HFFc6 (cell line): ENCODE measurements around the gene IFT25. TPM values are rescaled to one million over a fixed set of nuclear protein-coding genes. Genes with fewer than 3 reads are reported as not detected.
"Not testable (repeated sequence)": the region's sequence is repeated elsewhere in the genome, so short reads cannot be mapped to it uniquely, and the experiment has no call there.

Source experiments
- DNase-seq: peaks from one replicate; pipeline ENCODE4 v3.0.0-alpha.2; 2018
- H3K27ac Mint-ChIP-seq: 2 replicates; pipeline ENCODE4 v1.8.0; 2020; ENCODE audit warnings: mild to moderate bottlenecking, mixed read lengths
- H3K27me3 Mint-ChIP-seq: 2 replicates; pipeline ENCODE4 v1.8.0; 2021; ENCODE audit warnings: mild to moderate bottlenecking, moderate library complexity, mixed read lengths; ENCODE audit not compliant: insufficient read depth
- H3K36me3 Mint-ChIP-seq: 2 replicates; pipeline ENCODE4 v1.8.0; 2021; ENCODE audit warnings: low read depth, mixed read lengths
- H3K4me1 Mint-ChIP-seq: 2 replicates; pipeline ENCODE4 v1.8.0; 2020; ENCODE audit warnings: low read depth, mixed read lengths
- H3K4me3 Mint-ChIP-seq: 2 replicates; pipeline ENCODE4 v1.8.0; 2020; ENCODE audit warnings: mild to moderate bottlenecking, moderate library complexity, mixed read lengths
- H3K9me3 Mint-ChIP-seq: 2 replicates; pipeline ENCODE4 v1.8.0; 2020; ENCODE audit warnings: mild to moderate bottlenecking, mixed read lengths
- CTCF ChIP-seq: fragments of 200-600 bp; sonication (generic); IDR thresholded peaks from 2 replicates; pipeline ENCODE4 v1.5.0; 2021; ENCODE audit warnings: antibody characterized with exemption, mild to moderate bottlenecking
- long read RNA-seq: library from polyadenylated mRNA; unstranded; transcript quantifications from one replicate; pipeline ENCODE4 v2.0.0, GENCODE V29; 2019
- total RNA-seq, 6 experiments: library from RNA; stranded (reverse); fragmentation: NEBNext Ultra II Directional; extraction: Animal tissue kit (Norgen Biotek cat#: 25700); gene quantifications; 2 replicates in 1 of 6; 3 replicates in 5 of 6; pipeline ENCODE4 v1.2.3, GENCODE V29; 2021

The IFT25 gene
- 10 to 100 TPM; 20.9 to 36.9 (median 35.1) TPM for total RNA-seq
- long read RNA-seq, transcript HSPB11-201 (6 exons, 915 nt) = major isoform, 23 of 36 reads
- long read RNA-seq, partial matches to known transcripts = 1 of 36 reads
- long read RNA-seq, other reads (novel, unspliced or antisense) = 11 of 36 reads

- H3K27me3 Mint-ChIP-seq = no peaks in the 10 kb centered on the region; the same call in 1 of the 2 replicates
- H3K4me3 Mint-ChIP-seq = peak within 1 kb of the TSS; percentile 97
- H3K36me3 Mint-ChIP-seq = peaks cover 11% of the 10 kb centered on the region
- peak within 1 kb of the TSS; percentile 91 for H3K27ac Mint-ChIP-seq
- peaks cover 61% of the 10 kb centered on the region for H3K4me1 Mint-ChIP-seq
- TF ChIP-seq CTCF = no peak; the same call in 1 of the 2 replicates
- no peaks in the 10 kb centered on the region for H3K9me3 Mint-ChIP-seq
- peak; percentile 93 for DNase-seq
Observed at GRCh38 chr1:53945433-53946251, at the start of gene IFT25. Gene IFT25, minus strand, starts transcription at chr1:53945699. Its CDS starts 5,617 bp downstream, at chr1:53940082.

GRCh38 chr1:53994516-53994915 is 49.0 kb upstream of the IFT25 start:
- not testable (repeated sequence) for H3K4me1 Mint-ChIP-seq, H3K36me3 Mint-ChIP-seq, H3K4me3 Mint-ChIP-seq, H3K27ac Mint-ChIP-seq, DNase-seq, H3K9me3 Mint-ChIP-seq
- H3K27me3 Mint-ChIP-seq = peaks cover 11% of the 10 kb centered on the region

GRCh38 chr1:53992085-53992874 is 46.8 kb upstream of the IFT25 start:
- H3K27me3 Mint-ChIP-seq = peaks cover 13% of the 10 kb centered on the region
- H3K4me3 Mint-ChIP-seq = no peak overlapping the region
- no peaks in the 10 kb centered on the region for H3K4me1 Mint-ChIP-seq
- no peak overlapping the region for H3K27ac Mint-ChIP-seq
- no peak for DNase-seq
- H3K9me3 Mint-ChIP-seq = no peaks in the 10 kb centered on the region
- H3K36me3 Mint-ChIP-seq = no peaks in the 10 kb centered on the region
- TF ChIP-seq CTCF = peak; percentile 43; the same call in 1 of the 2 replicates

- no peak for DNase-seq
Observed at GRCh38 chr1:53987880-53988279, 42.4 kb upstream of the IFT25 start.

GRCh38 chr1:53986458-53986857 is 41.0 kb upstream of the IFT25 start:
- Mint-ChIP-seq H3K4me3 (no peak overlapping the region), H3K9me3 (no peaks in the 10 kb centered on the region), H3K4me1 (peaks cover 12% of the 10 kb centered on the region), H3K36me3 (no peaks in the 10 kb centered on the region), H3K27me3 (peaks cover 9% of the 10 kb centered on the region), H3K27ac (no peak overlapping the region)
- TF ChIP-seq CTCF = no peak
- no peak for DNase-seq

More at GRCh38 chr1:53987880-53988279, 42.4 kb upstream of the IFT25 start:
- Mint-ChIP-seq H3K9me3 (no peaks in the 10 kb centered on the region), H3K27me3 (peaks cover 9% of the 10 kb centered on the region), H3K4me1 (peaks cover 3% of the 10 kb centered on the region), H3K4me3 (no peak overlapping the region), H3K36me3 (no peaks in the 10 kb centered on the region), H3K27ac (no peak overlapping the region)
- TF ChIP-seq CTCF = no peak
